Endometrium (tissue), 2 donors: ENCODE measurements around the gene PAFAH1B1.

Source experiments
- FAIRE-seq: peaks from 2 replicates; lab custom pipeline; 2012; peaks lifted over from hg19 to GRCh38; lab: Jason Lieb, UNC
- donor health status: control.
- donor health status: control.

Gene PAFAH1B1

DNA sequence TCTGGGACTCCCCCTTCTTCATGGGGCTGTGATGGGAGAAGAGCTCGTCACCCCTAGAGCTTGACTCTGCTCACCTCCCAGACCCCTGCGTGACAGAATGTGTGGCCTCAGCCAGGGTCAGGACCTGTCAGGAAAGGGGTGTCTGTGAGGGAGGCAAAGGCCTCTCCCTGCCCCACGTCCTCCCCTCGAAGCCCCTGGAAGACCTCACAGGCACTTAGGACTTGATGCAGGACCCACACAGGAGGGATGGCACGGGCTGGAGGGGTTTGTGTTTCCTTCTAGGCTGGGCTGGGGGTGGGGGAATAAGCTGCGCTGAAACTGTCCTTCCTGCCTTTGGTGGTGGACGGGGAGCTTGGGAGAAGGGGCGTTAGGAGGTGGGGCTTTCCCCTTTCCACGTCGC lies 129.2 kb downstream of the PAFAH1B1 start:
- no peak for FAIRE-seq

- no peak for FAIRE-seq
Observed at GRCh38 chr17:2723505-2723996, 130.1 kb downstream of the PAFAH1B1 start.

GRCh38 chr17:2723997-2724783 lies 130.7 kb downstream of the PAFAH1B1 start:
- FAIRE-seq = no peak

DNA sequence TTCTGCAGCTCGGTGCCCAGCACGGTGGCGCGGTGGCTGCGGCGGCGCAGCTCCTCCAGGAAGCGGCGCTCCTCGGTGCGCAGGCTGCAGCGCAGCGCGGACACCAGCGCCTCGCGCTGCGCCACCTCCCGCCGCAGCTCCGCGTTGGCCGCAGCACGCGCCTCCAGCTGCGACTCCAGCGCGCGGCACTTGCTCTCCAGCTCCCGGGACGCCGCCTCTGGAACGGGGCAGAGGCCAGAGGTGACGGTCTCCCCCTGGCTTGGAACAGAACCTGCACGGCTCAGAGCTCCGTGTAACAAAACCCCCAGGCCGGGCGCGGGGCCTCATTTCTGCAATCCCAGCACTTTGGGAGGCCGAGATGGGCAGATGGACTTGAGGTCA lies 131.3 kb downstream of the PAFAH1B1 start:
- no peak for FAIRE-seq

- no peak for FAIRE-seq
Observed at GRCh38 chr17:2730764-2731353, 137.4 kb downstream of the PAFAH1B1 start.

- FAIRE-seq = no peak
Observed at GRCh38 chr17:2731807-2732206, 138.4 kb downstream of the PAFAH1B1 start.

DNA sequence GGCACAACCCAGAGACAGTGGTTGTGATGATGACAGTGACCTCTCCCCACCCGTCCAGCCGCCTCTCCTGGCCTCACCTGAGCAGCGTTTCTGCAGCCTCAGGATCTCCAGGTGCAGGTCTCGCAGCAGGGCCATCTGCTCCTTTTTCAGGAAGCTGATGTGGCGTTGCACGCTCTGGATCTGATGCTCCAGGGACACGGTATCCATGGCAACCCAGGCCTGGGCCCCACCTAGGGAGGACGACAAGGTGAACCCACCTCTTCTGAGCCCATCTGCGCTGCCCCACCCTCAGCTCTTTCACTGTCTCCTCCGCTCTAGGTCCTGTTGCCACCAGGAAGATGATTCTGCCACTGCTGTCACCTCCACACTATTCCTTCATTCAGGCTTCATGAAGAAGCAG lies 141.5 kb downstream of the PAFAH1B1 start:
- no peak for FAIRE-seq
